ENCODE results near the gene DAPK2. TPM values are rescaled to one million over a fixed set of nuclear protein-coding genes. Genes with fewer than 3 reads are reported as not detected.
A peak's percentile ranks its signal among the peaks of the same experiment; 100 is the strongest.
"Not testable (repeated sequence)": the region's sequence is repeated elsewhere in the genome, so short reads cannot be mapped to it uniquely, and the experiment has no call there.

DAPK2 gene
- total RNA-seq, 2 donors from 2014 or later: 1.6 to 2.7 TPM

DNA sequence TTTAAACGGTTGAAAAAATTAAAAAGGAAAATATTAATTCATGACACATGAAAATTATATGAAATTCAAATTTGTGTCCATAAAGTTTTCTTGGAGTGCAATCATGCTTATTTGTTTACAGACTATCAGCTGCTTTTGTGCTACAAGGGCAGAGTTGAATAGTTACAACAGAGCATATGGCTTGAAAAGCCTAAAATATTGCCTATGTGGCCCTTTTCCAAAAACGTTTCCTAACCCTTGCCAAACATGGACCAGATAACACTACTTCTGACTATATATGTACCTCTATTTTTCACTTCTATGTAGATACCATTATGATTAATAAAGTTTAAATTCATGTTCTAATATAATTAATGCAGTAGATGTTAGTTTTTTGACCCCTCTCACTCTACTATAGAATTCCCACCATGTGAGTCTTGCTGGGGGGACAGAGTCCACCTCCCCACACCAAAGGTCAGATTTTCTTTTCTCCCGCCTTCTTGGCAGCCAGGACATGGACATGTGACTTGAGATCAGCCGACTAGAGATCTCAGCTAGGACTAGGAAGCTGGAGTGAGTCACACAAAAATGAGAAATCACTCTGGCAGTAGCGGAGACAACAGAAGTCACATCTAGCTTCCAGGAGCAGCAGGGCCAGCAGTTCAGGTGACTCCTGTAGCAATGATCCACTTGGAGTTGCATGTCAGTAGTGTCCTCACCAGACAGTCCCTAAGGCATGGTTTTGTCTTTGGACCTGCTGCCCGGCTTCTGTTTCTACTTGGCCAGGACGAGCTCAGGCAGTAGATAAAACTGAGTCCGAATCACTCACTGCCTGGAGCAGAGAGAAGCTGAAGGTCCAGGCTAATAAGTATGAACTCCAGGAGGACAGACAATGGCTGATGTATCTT lies 24.9 kb upstream of the DAPK2 start:
- no peak for DNase-seq
- Mint-ChIP-seq H3K36me3 (ENCODE audit: low read depth) (no peaks in the 10 kb centered on the region), H3K27ac (no peak overlapping the region), H3K27me3 (no peaks in the 10 kb centered on the region), H3K4me1 (peaks cover 6% of the 10 kb centered on the region), H3K4me3 (no peak overlapping the region)
- no peaks in the 10 kb centered on the region for H3K9me3 ChIP-seq (ENCODE audit: control insufficient read depth, low read length, poor library complexity, severe bottlenecking)
- no peak for ATAC-seq

GRCh38 chr15:64070106-64070505 lies 23.8 kb upstream of the DAPK2 start:
- Mint-ChIP-seq H3K4me1 (peaks cover 4% of the 10 kb centered on the region), H3K4me3 (no peak overlapping the region), H3K27me3 (no peaks in the 10 kb centered on the region), H3K36me3 (ENCODE audit: low read depth) (no peaks in the 10 kb centered on the region), H3K27ac (peak overlapping the region; percentile 24)
- ATAC-seq: no peak
- no peak for DNase-seq
- no peaks in the 10 kb centered on the region for H3K9me3 ChIP-seq (ENCODE audit: control insufficient read depth, low read length, poor library complexity, severe bottlenecking)

GRCh38 chr15:64068133-64068532 lies 21.8 kb upstream of the DAPK2 start:
- Mint-ChIP-seq H3K27ac (no peak overlapping the region), H3K4me1 (peaks cover 4% of the 10 kb centered on the region), H3K36me3 (ENCODE audit: low read depth) (no peaks in the 10 kb centered on the region), H3K4me3 (no peak overlapping the region), H3K27me3 (no peaks in the 10 kb centered on the region)
- DNase-seq: no peak
- H3K9me3 ChIP-seq (ENCODE audit: control insufficient read depth, low read length, poor library complexity, severe bottlenecking): no peaks in the 10 kb centered on the region
- ATAC-seq: no peak

- ATAC-seq (peak; percentile 88), DNase-seq (peak; percentile 30 to 58 (median 43))
- Mint-ChIP-seq H3K27me3 (no peaks in the 10 kb centered on the region), H3K4me3 (no peak overlapping the region), H3K4me1 (peaks cover 4% of the 10 kb centered on the region), H3K27ac (no peak overlapping the region), H3K36me3 (ENCODE audit: low read depth) (no peaks in the 10 kb centered on the region)
- no peaks in the 10 kb centered on the region for H3K9me3 ChIP-seq (ENCODE audit: control insufficient read depth, low read length, poor library complexity, severe bottlenecking)
These were observed 21.3 kb upstream of the DAPK2 start for GRCh38 chr15:64067564-64068030.

GRCh38 chr15:64066451-64066850 lies 20.2 kb upstream of the DAPK2 start:
- ATAC-seq (no peak), DNase-seq (no peak)
- Mint-ChIP-seq H3K4me3 (no peak overlapping the region), H3K36me3 (ENCODE audit: low read depth) (no peaks in the 10 kb centered on the region), H3K27me3 (no peaks in the 10 kb centered on the region), H3K4me1 (peaks cover 4% of the 10 kb centered on the region), H3K27ac (no peak overlapping the region)
- H3K9me3 ChIP-seq (ENCODE audit: control insufficient read depth, low read length, poor library complexity, severe bottlenecking): no peaks in the 10 kb centered on the region

DNA sequence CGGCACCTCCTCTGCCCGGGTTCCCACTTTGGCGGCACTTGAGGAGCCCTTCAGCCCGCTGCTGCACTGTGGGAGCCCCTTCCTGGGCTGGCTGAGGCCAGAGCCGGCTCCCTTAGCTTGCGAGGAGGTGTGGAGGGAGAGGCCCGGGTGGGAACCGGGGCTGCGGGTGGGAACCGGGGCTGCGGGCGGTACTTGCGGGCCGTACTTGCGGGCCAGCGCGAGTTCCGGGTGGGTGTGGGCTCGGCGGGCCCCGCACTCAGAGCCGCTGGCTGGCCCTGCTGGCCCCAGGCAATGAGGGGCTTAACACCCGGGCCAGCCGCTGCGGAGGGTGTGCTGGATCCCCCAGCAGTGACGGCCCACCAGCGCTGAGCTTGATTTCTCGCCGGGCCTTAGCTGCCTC lies 14.4 kb upstream of the DAPK2 start:
- ATAC-seq (no peak), DNase-seq (no peak)
- no peaks in the 10 kb centered on the region for H3K9me3 ChIP-seq (ENCODE audit: control insufficient read depth, low read length, poor library complexity, severe bottlenecking)
- H3K4me3 Mint-ChIP-seq: no peak overlapping the region
- H3K27me3 Mint-ChIP-seq: no peaks in the 10 kb centered on the region
- H3K4me1 Mint-ChIP-seq: no peaks in the 10 kb centered on the region
- H3K27ac Mint-ChIP-seq: no peak overlapping the region
- no peaks in the 10 kb centered on the region for H3K36me3 Mint-ChIP-seq (ENCODE audit: low read depth)

DNA sequence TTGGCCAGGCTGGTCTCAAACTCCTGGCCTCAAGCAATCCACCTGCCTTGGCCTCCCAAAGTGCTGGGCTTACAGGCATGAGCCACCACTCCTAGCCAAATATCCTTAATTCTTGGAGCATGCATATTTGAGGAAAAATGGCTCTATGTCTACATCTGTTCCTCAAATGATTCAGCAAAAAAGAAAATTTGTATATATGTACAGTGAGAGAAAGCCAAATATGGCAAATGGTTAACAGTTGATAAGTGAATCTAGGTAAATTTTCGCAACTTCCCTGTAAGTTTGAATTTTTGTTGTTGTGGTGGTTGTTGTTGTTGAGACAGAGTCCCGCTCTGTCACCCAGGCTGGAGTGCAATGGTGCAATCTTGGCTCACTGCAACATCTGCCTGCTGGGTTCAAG lies 12.8 kb upstream of the DAPK2 start:
- not testable (repeated sequence) for H3K9me3 ChIP-seq (ENCODE audit: control insufficient read depth, low read length, poor library complexity, severe bottlenecking); H3K36me3 Mint-ChIP-seq (ENCODE audit: low read depth); H3K4me1 Mint-ChIP-seq; DNase-seq; H3K4me3 Mint-ChIP-seq; H3K27me3 Mint-ChIP-seq; H3K27ac Mint-ChIP-seq; ATAC-seq

- no peaks in the 10 kb centered on the region for H3K36me3 Mint-ChIP-seq (ENCODE audit: low read depth)
- ATAC-seq (no peak), DNase-seq (no peak)
- H3K4me1 Mint-ChIP-seq: no peaks in the 10 kb centered on the region
- peaks cover 5% of the 10 kb centered on the region for H3K27me3 Mint-ChIP-seq
- no peak overlapping the region for H3K4me3 Mint-ChIP-seq
- no peak overlapping the region for H3K27ac Mint-ChIP-seq
- H3K9me3 ChIP-seq (ENCODE audit: control insufficient read depth, low read length, poor library complexity, severe bottlenecking): no peaks in the 10 kb centered on the region
These were observed 12.0 kb upstream of the DAPK2 start for GRCh38 chr15:64058279-64058678.

DNA sequence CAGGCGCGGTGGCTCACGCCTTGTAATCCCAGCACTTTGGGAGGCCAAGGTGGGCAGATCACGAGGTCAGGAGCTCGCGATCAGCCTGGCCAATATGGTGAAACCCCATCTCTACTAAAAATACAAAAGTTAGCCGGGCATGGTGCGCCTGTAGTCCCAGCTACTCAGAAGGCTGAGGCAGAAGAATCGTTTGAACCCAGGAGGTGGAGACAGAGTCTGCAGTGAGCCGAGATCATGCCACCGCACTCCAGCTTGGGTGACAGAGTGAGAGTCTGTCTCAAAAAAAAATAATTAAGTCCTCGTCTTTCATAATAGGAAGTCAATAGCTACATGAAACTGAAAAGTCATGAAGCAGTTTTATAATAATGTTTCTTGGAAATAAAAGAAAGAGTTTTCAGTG lies 7.4 kb upstream of the DAPK2 start:
- DNase-seq; H3K36me3 Mint-ChIP-seq (ENCODE audit: low read depth); ATAC-seq; H3K9me3 ChIP-seq (ENCODE audit: control insufficient read depth, low read length, poor library complexity, severe bottlenecking); H3K27ac Mint-ChIP-seq; H3K4me3 Mint-ChIP-seq; H3K4me1 Mint-ChIP-seq: not testable (repeated sequence)
- H3K27me3 Mint-ChIP-seq: peaks cover 15% of the 10 kb centered on the region

- Mint-ChIP-seq H3K27me3 (peaks cover 22% of the 10 kb centered on the region), H3K4me1 (peaks cover 7% of the 10 kb centered on the region), H3K4me3 (no peak overlapping the region), H3K27ac (no peak overlapping the region), H3K36me3 (ENCODE audit: low read depth) (peaks cover 2% of the 10 kb centered on the region)
- H3K9me3 ChIP-seq (ENCODE audit: control insufficient read depth, low read length, poor library complexity, severe bottlenecking): no peaks in the 10 kb centered on the region
- ATAC-seq (no peak), DNase-seq (no peak)
These were observed 6.7 kb upstream of the DAPK2 start for GRCh38 chr15:64052925-64053491.

DNA sequence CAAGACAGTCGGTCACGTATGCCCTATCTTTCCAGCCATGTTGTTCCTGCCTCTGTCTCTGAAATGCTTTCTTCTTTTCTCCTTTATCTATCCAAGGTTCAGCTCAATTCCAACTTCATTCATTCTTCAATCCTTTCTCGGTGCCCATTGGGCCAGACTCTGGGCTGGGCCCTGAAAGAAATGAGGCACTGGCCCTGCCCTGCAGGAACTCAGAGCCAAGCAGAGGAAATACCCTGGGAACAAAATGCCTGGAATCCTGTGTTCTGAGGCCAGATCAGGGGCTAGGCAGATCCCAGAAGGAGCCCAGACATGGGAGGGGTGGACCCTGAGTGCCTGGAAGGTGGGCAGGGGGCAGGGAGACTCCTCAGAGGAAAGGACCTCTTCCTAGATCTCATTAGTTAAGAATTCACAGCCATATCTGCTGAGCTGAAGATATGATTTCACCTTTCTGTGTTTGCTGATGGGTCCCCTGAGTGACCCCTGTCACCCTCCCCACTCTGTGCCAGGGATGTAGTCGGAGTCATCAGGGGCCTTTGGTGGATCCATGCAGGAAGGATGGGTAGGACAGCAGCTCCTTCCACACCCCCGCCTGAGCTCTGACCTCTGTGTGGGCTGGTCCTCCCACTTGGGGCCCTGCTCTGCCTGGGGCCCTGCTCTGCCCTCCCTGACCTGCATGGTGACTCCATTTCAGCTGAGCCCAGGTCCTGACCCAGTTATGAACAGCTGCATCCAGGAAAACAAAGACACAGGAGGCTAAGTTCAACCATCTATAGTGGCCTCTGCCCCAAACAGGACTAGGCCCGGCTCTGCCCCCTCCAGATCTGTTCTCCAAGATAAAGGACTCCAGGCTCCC lies 5.3 kb upstream of the DAPK2 start:
- DNase-seq (no peak), ATAC-seq (no peak)
- peaks cover 11% of the 10 kb centered on the region for H3K4me1 Mint-ChIP-seq
- H3K27ac Mint-ChIP-seq: no peak overlapping the region
- H3K4me3 Mint-ChIP-seq: no peak overlapping the region
- H3K9me3 ChIP-seq (ENCODE audit: control insufficient read depth, low read length, poor library complexity, severe bottlenecking): no peaks in the 10 kb centered on the region
- H3K27me3 Mint-ChIP-seq: peaks cover 31% of the 10 kb centered on the region
- peaks cover 2% of the 10 kb centered on the region for H3K36me3 Mint-ChIP-seq (ENCODE audit: low read depth)

DNA sequence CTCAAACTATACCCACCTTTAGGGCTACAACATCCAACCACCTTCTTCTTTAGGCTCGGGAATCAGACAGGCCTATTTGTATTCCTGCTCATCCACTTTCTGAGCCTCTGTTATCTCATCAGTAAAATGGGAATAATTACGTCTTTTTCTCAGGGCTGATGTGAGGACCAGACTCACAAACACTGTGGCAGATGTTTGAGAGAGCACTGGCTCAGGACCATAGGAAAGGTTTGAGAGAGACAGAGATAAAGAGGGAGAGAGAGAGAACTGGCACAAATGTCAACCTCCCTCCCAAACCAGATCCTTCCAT lies 4.8 kb upstream of the DAPK2 start:
- Mint-ChIP-seq H3K4me1 (peaks cover 13% of the 10 kb centered on the region), H3K27me3 (peaks cover 31% of the 10 kb centered on the region), H3K27ac (no peak overlapping the region), H3K36me3 (ENCODE audit: low read depth) (peaks cover 2% of the 10 kb centered on the region), H3K4me3 (no peak overlapping the region)
- DNase-seq: no peak
- no peaks in the 10 kb centered on the region for H3K9me3 ChIP-seq (ENCODE audit: control insufficient read depth, low read length, poor library complexity, severe bottlenecking)
- ATAC-seq: no peak

DNA sequence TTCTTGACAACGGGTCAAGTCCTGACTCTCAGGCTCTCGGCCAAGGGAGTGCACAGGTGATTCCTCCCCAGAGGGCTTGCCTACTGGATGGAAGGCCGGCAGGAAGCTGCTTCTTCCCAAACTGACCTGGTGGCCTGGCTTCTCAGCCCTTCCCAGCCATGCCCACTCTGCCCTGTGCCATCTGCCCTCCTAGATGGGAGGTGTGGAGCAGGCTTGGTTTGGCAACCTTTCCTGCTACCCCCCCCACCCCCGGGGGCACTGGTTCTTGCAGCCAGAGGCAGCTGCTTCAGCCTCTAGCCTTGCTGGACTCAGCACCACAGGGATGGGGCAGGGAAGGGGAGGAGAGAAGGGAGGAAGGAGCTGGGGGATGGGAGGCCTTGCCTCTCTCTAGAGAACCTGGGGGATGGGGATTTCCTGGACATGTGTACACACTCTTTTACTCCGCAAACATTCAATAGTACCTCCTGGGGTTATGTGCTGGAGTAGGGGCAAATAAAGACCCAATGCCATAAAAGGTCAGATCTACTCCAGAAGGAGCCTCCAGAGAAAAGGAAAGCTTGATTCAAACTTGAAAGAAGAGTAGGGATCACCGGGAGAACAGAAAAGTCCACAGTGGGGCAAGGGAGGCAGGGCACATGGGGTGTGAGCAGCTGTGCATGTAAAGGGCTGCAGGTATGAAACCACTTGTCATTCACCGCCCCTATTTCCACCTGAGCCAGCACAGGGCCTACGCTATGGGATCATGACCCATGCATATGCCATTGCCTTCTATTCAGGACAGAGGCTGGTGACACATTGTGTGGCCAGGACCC lies 4.2 kb upstream of the DAPK2 start:
- H3K4me1 Mint-ChIP-seq: peaks cover 13% of the 10 kb centered on the region
- H3K4me3 Mint-ChIP-seq: no peak overlapping the region
- DNase-seq (no peak), ATAC-seq (no peak)
- peaks cover 2% of the 10 kb centered on the region for H3K36me3 Mint-ChIP-seq (ENCODE audit: low read depth)
- H3K27ac Mint-ChIP-seq: no peak overlapping the region
- H3K9me3 ChIP-seq (ENCODE audit: control insufficient read depth, low read length, poor library complexity, severe bottlenecking): no peaks in the 10 kb centered on the region
- peaks cover 31% of the 10 kb centered on the region for H3K27me3 Mint-ChIP-seq

All from T-helper 17 cell (primary cell).